HEK293 (cell line): ENCODE results near the gene WRNIP1.

ENCODE experiments used
- CTCF ChIP-seq: fragments of 450-650 bp; formaldehyde crosslinking; IDR thresholded peaks from 2 replicates; pipeline ENCODE4 v1.5.1; 2016; ENCODE audit warnings: missing biosample characterization, missing genetic modification characterization
- KLF1 ChIP-seq: fragments of 450-650 bp; formaldehyde crosslinking; IDR thresholded peaks from 2 replicates; pipeline ENCODE4 v1.5.1; 2016; ENCODE audit warnings: missing biosample characterization, missing genetic modification characterization
- KLF16 ChIP-seq: fragments of 450-650 bp; formaldehyde crosslinking; IDR thresholded peaks from 2 replicates; pipeline ENCODE4 v1.5.1; 2017; ENCODE audit warnings: missing biosample characterization, missing genetic modification characterization
- REST ChIP-seq: fragments of 450-650 bp; formaldehyde crosslinking; IDR thresholded peaks from 2 replicates; pipeline ENCODE4 v1.5.1; 2016; ENCODE audit warnings: missing biosample characterization, missing genetic modification characterization
- TSHZ1 ChIP-seq: fragments of 450-650 bp; formaldehyde crosslinking; IDR thresholded peaks from 2 replicates; pipeline ENCODE4 v1.5.1; 2016; ENCODE audit warnings: missing biosample characterization, missing genetic modification characterization, borderline replicate concordance
- YY1 ChIP-seq: fragments of 450-650 bp; formaldehyde crosslinking; IDR thresholded peaks from 2 replicates; pipeline ENCODE4 v1.5.1; 2018; ENCODE audit warnings: missing biosample characterization, missing genetic modification characterization
- ZBTB21 ChIP-seq: fragments of 450-650 bp; formaldehyde crosslinking; IDR thresholded peaks from 2 replicates; pipeline ENCODE4 v1.5.1; 2017; ENCODE audit warnings: missing biosample characterization, missing genetic modification characterization
- ZBTB26 ChIP-seq: fragments of 450-650 bp; formaldehyde crosslinking; optimal IDR thresholded peaks from 2 replicates; pipeline ENCODE3; 2016; ENCODE audit warnings: missing biosample characterization, mild to moderate bottlenecking, missing genetic modification characterization
- ZBTB44 ChIP-seq: fragments of 450-650 bp; IDR thresholded peaks from 2 replicates; pipeline ENCODE4 v1.5.1; 2018; ENCODE audit warnings: missing biosample characterization, mild to moderate bottlenecking, missing genetic modification characterization
- ZNF274 ChIP-seq, 2 experiments: fragments of 200-500 bp in 1 of 2; fragments of 450-650 bp in 1 of 2; sonication (Bioruptor generic) in 1 of 2; formaldehyde crosslinking in 1 of 2; IDR thresholded peaks; 2 replicates each; pipeline versions ENCODE4 v1.5.1 to v1.6.1; 2014 to 2016; ENCODE audit warnings: borderline replicate concordance in 1 of 2, inconsistent platforms in 1 of 2, low read length in 1 of 2, missing biosample characterization in 1 of 2, missing genetic modification characterization in 1 of 2
- ZNF341 ChIP-seq: fragments of 450-650 bp; formaldehyde crosslinking; IDR thresholded peaks from 2 replicates; pipeline ENCODE4; 2016; ENCODE audit warnings: low read depth, missing biosample characterization, missing genetic modification characterization
- ZNF37A ChIP-seq: fragments of 450-650 bp; IDR thresholded peaks from 2 replicates; pipeline ENCODE4 v1.5.1; 2018; ENCODE audit warnings: missing biosample characterization, missing genetic modification characterization
- ZNF561 ChIP-seq: fragments of 450-650 bp; IDR thresholded peaks from 2 replicates; pipeline ENCODE4 v1.5.1; 2018; ENCODE audit warnings: missing biosample characterization, missing genetic modification characterization, borderline replicate concordance
- ZNF677 ChIP-seq: fragments of 450-650 bp; IDR thresholded peaks from 2 replicates; pipeline ENCODE4 v1.5.0; 2018; ENCODE audit warnings: missing biosample characterization, mild to moderate bottlenecking, missing genetic modification characterization, moderate library complexity

GRCh38 chr6:2730353-2731107, 34.7 kb upstream of the WRNIP1 start:
- TF ChIP-seq ZNF37A (tag by site-specific recombination) = no peak
- no peak for TF ChIP-seq ZBTB26 (tag by site-specific recombination)
- no peak for TF ChIP-seq ZNF677 (tag by site-specific recombination)
- TF ChIP-seq YY1 (tag by site-specific recombination) = no peak
- TF ChIP-seq ZBTB21 = no peak
- no peak for TF ChIP-seq CTCF (tag by site-specific recombination)
- no peak for TF ChIP-seq REST
- TF ChIP-seq ZNF274 (IDR thresholded peaks at IDR 0.05; ENCODE audit: low read length) = no peak
- no peak for TF ChIP-seq ZNF274 (tag by site-specific recombination; IDR thresholded peaks at IDR 0.05; ENCODE audit: borderline replicate concordance)
- TF ChIP-seq KLF16 (tag by site-specific recombination) = no peak
- no peak for TF ChIP-seq TSHZ1 (tag by site-specific recombination)
- TF ChIP-seq ZNF561 (tag by site-specific recombination) = no peak
- no peak for TF ChIP-seq ZBTB44
- TF ChIP-seq ZNF341 (tag by site-specific recombination) = no peak
- TF ChIP-seq KLF1 (tag by site-specific recombination) = no peak
